NCI-H146 treated with DMSO at 0.1 percent for 48 hours (cell line): Measurements from ENCODE around the gene COX8C.
A peak's percentile ranks its signal among the peaks of the same experiment; 100 is the strongest.
"Not testable (repeated sequence)": the region's sequence is repeated elsewhere in the genome, so short reads cannot be mapped to it uniquely, and the experiment has no call there.

Experiments used
- DNase-seq: peaks from one replicate; lab custom pipeline; 2025; ENCODE audit not compliant: unreplicated experiment; lab: John Stamatoyannopoulos, UW

COX8C gene

DNA sequence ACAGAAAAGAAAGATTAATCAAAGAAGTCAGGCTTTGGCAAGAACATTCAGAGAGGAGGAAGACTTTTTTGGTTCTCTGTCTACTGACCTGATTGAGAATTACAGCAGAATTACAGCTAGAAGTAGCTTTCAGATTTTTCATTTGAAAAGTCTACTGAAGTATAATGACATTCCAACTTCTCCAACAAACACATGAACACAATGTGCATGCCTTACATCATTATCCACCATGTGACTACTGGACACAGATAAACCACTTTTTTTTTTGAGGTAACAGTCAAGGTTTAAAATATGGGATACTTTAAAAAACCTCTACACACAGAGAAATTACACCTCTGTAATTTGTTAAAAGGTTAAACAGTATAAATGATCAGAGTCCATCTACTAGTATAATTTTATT, 26.5 kb upstream of the COX8C start:
- no peak for DNase-seq

DNA sequence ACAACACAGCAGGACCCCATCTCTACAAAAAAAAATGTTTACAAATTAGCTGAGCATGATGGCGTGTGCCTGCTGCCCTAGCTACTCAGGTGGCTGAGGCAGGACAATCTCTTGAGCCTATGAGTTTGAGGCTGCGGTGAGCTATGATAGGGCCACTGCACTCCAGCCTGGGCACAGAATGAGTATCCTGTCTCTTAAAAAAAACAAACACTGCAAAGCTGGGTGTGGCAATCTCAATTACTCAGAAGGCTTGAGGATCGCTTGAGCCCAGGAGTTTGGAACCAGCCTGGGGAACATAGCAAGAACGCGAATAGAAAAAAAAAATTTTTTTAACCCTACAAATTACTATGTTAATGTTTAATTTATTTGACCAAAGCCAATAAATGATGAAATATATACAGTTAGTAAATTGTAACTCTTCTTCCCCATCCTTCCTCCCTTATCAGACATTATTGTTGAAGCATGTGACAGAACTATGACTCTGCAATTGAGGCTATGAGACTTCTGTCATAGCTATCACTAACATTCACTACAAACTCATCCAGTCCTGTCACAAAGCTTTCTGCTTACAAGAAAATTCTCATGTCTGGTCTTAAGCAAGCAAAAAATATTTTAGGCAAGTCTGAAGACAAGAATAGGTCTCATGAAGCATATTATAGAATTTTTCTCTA, 23.9 kb upstream of the COX8C start:
- DNase-seq: no peak

DNA sequence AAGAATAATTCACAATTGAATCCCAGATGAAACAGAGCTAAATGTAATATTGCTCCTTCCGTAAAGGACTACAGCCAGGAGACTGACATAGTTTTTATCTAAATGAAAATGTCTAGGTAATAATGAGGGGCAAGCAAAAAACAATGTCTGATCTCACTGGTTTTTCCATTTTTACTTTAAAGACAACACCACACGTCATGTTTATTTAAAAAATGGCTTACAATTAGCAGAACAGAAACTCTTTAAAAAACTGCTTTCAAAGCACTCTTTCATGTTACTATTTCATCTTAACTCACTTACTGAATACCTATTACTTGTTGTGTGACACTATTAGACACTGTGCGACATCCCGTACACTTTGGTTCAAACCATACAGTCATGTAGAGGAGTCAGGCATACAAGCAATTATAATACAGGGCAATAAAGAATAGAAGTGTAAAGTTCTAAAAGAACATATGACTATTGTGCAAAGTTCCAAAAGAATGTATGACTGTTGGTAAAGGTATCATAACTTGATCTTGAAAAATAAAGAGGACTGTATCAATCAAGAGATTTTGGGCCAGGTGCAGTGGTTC, 23.3 kb upstream of the COX8C start:
- DNase-seq: no peak

DNA sequence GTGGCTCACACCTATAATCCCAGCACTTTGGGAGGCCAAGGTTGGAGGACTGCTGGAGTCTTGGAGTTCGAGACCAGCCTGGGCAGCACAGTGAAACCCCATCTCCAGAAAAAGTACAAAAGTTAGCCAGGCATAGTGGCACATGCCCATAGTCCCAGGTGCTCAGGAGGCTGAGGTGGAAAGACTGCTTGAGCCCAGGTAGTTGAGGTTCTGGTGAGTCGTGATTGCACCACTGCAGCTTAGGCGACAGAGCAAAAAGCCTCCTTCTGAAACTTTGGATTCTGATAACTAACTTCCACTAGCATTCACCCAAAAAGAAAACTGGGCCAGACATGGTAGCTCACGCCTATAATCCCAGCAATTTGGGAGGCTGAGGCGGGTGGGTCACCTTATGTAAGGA, 20.8 kb upstream of the COX8C start:
- DNase-seq: no peak

DNA sequence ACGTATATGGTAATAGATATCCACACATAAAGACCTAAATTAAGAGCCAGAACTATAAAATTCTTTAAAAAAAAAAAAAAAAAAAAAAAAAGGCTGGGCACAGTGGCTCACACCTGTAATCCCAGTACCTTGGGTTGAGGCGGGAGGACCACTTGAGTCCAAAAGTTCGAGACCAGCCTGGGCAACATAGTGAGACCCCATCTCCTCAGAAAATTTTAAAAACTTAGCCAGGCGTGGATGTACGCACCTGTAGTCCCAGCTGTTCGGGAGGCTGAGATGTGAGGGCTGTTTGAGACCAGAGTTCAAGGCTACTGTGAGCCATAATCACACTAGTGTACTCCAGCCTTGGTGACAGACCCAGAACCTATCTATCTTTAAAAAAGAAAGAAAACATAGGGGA, 18.4 kb upstream of the COX8C start:
- no peak for DNase-seq

DNA sequence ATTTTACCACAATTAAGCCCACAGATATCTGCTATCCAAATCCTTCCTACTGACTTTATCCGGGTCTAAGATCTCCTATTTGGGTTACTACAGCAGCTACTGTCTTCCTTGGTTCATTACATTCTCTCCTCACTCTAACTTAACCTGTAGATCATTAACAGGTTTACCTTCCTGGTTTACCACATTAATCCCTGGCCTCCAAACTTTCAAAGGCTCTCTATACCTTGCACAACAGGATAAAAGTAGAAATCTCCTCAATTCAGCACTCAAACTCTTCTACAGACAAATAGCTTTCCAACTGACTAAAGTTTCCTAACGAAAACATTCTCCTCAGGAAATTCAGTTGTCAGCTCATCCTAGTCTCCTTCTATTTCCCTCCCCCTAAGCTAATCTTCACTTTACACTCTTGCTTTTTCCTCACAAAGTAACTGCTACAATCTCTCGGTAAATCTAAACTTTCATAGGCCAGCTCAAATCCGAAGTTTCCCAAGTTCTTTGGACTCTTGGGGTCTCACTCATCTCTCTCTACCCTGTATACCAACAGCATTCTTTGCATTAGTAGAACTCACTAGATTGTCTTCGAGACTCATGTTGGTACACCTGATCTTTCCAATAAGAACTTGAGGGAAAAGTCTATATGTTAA, 16.9 kb upstream of the COX8C start:
- no peak for DNase-seq

DNA sequence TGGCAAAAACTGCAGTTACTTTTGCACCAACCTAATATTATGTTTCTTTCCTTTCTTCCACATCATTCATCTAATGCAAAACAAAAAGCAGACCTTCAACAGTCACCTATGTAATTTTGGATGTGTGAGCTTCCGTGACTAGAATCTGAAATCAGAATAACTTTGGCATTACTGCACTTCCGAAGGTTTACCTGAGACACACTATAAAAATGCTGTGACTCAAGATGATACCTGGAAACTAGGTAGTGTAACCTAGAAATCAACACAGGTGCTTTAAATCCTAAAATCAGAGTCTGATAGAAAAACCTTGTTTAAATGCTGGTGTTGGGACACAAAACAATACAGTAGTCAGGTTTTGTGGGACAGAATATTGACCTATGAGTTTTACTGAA, 16.4 kb upstream of the COX8C start:
- DNase-seq: no peak

DNA sequence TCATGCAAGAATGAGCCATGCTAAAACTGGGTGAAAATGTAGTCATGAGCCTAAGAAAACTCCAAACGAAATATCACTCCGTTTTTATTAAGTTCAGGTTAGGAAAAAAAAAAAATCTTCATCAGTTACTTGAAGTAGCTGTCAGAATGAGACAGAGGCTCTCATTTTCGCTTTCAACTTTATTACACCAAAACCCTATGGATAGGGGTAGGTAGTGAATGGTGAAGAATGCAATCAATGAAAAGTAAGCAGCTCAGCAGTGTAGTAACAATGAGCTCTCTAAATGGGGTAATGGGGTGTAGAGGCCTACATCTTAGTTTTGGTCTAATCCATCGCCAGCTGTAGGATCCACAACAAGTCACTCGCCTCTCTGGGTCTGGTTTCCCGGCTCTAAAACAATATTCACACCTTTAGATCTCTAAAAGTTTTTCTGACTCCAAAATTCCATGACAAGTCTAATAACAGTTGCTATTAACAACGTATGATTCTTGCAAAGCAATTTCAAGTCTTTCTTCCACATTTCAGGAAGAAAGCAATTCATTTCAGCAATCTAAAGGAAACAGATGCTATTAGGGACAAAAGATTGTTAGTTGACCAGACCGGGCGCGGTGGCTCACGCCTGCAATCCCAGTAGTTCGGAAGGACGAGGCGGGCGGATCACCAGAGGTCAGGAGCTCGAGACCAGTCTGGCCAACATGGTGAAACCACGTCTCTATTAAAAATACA, 15.8 kb upstream of the COX8C start:
- DNase-seq: no peak

DNA sequence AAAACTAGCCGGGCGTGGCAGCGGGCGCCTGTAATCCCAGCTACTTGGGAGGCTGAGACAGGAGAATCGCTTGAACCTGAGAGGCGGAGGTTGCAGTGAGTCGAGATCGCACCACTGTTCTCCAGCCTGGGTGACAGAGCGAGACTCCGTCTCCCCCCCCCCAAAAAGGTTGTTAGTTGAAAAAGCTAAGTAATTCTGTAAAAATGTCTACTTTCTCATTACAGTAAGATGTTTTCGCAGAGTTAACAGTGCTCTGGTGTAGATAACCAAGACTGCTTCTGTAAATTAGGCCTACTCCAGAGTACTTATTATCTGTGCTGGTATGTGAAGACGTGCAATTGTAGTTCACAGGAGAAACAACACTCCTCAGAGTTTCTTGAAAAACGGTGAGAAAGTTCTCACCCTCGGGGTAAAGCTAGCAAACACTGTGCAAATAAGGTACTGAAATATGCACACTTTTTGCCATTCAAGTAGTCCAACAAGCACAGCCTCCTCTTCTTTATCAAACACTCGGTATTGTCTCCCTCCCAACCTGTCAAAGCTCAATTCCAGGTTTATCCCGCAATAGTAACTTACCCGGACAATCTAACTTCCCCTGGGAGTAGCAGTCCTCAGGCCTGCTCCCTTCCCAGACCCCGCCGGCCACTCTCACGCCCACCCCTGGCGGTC, 15.1 kb upstream of the COX8C start:
- DNase-seq: no peak

DNA sequence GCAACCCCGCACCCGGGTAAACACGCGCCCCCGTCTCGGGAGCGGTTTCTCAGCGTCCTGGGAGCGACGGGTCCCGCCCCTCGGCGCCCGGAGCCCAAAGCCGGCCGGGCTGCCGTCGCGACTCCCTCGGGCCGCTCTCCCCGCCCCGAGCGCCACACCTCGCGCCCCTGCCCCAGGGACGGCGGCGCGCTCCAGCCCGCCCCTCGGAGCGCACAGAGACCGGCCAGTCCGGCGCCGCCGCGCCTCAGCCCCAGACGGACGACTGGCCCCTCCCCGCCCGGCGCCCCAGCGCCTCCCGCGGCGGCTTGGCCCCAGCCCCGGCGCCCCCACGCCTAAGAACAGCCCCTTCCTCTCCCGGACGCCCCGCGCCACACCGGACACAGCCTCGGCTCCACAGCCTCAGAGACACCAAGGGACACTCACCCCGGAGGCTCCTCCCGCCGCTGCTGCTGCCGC, 14.6 kb upstream of the COX8C start:
- DNase-seq: peak; percentile 1

DNA sequence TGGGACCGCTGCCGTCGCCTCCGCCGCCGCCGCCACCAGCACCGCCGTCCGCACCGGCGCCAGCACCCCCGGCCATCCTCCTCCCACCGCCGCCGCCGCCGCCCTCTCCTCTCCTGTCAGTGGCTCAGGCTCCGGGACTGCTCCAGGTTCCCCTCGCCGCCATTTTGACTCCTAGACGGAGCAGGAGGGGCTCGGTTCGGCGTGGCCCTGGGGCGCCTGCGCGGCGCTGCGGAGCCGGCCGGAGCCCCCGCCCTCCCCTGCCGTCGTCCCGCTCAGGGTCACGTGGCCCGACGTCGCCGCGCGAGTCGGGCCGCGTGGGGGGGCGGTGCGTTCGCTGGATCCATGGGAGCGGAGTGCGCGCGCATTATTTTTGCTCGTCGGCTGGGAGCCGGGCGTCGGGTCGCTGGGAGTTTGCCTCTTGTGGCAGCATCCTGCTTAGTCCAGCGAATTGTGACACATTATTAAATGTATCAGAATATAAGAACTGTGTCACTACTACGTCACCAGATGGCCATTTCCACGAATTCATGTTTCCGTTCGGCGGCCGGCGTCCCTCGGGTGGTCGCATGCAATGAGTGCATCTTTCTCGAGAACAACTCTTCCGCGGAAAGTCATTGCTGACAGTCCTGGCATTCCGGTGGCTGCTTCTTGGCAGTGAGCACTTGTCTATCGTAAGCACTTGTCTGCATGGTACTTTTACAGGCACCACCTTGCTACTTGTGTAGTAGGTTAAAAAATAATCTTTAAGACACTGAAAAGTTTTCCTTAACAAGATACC, 13.9 kb upstream of the COX8C start, which contains the start of gene BTBD7:
Gene BTBD7, minus strand, starts transcription at position 184 of the 778 bp plus-strand sequence. CDS start 36,985 bp downstream, outside the sequence.
- DNase-seq: peak; percentile 62

DNA sequence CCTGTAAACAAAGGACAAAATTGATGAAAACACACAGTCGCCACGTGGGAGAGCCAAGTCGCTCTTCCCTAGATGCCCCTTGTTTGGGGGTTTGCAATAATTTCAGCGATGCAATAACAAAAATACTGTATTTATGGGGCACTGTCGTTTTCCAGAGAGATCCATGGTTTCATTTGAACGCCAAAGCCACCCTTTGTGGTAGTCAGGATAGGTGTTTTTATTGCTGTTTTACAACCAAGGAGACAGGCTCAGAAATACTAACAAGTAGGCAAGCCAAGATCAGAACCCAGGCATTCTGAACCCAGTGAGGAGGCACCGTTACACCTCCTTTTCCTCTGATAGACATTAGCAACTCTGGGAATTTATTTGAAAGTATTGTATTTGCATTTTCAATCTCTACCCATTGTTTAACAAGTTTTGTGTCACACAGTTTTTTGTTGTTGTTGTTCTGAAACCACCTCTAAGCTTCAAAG, 13.3 kb upstream of the COX8C start:
- no peak for DNase-seq

DNA sequence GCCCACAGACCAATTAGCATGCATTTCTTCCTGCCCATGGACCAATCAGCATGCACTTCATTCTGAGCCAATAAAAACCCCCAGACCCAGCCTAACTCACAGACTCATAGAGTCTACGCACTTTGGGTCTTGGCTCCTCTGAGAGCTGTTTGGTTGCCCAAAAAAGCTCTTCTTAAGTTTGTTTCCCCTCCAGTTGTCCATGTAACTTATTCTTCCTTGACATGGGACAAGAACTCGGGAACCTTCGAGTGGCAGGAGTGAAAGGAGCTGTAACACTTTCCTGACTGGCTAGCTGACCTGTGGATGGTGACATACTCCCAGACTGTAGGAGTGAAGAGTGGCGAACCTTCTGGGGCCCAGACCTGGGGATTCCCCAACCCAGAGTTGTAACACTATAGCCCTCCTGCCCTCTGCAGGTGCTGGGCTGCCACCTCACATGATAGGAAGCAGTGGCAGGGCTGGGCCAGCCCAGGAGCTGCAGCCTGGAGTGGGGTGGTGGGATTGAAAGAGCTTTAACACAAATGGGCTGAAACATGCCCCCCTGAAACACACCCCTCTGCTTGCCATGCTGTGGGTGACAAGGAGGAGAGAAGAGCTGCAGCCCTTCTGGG, 9.7 kb upstream of the COX8C start:
- DNase-seq: no peak

DNA sequence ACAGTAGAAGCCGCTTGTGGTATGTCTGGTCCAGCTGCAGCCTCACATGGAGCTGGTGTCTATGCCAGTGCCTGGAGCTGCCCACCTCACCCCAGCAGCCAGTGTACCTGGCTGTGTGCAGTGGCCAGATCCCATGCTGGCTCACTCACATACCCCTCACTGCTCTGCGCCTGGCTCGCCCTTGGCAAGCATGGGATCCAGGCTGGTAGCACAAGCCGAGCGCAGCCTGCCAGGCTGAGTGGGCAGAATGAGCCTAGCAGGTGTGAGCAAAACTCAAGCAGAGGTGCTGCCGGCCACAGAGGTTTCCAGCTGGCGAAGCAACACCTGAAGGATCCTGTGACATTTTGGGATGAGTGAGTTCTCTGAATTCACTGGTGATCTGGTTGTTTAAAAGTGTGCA, 9.1 kb upstream of the COX8C start:
- no peak for DNase-seq

DNA sequence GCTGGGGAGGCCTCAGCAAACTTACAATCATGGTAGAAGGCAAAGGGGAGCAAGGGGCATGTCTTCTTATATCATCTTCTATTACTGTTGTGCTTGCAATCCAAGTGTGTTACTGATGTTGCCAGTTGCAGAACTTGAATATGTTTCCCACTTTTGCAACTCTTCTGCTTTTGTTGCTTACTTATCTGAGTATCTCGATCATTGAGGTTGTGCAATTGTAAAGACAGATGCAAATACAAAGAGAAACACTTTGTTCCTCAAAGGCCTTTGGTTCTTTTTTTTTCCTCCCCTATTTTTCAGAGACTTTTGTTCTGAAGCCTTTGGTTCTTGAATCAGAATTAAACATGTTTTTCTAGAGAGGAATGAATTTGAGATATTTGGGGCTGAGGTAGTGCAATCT, 3.7 kb upstream of the COX8C start:
- no peak for DNase-seq

DNA sequence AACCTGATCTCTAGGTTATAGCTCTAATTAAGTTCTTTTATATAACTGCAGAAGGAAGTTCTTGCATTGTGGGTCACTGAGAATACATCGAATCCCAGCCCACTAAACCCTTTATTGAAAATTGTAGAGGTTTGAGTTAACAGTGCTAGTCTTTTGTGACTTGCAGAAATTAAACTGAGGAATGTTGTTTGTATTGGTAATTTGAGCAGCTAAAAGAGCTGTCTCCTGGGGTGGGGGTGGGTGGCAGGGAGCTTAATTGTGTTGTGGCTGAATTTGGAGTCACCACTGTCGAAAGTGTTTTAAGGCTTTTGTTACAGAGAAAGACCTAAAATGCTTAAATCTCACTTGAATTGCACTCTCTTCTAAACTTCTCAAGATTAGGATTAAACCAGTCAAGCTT, 3.2 kb upstream of the COX8C start:
- peak; percentile 31 for DNase-seq

DNA sequence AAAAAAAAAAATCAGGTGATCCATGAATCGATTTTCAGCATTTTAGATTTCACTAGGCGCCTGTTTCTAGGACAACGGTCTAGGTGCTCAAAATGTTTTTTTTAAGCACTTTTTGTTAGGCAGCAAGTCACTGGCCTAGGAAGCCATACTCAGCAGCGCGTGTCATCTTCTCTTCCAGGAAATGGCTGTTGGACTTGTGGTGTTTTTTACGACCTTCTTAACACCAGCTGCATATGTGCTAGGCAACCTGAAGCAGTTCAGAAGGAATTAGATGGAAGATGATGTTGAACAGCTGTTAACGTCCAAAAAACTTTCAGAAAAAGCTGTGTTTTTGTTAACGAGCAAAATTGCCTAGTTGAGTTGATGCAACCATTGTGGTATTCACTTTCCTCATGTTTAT, 868 bp downstream of the COX8C start:
- no peak for DNase-seq

DNA sequence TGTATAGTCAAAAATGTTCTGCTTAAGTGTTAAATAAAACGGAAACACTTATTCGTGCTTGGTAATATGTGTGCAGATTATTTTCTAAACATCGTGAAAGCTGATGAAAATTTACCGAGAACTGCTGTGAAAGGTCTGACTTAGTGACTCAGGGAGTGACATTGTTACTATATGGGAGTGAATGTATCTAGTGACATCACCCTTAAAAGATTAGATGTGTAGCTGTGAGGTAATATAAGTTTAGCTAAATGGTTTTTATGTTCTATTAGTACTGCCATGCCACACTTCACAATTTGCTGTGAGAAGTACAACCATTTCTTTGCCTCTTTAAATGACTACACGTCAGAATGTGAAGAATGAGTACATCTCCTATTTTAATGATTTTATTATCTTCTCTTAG, 1.3 kb downstream of the COX8C start:
- DNase-seq: no peak

DNA sequence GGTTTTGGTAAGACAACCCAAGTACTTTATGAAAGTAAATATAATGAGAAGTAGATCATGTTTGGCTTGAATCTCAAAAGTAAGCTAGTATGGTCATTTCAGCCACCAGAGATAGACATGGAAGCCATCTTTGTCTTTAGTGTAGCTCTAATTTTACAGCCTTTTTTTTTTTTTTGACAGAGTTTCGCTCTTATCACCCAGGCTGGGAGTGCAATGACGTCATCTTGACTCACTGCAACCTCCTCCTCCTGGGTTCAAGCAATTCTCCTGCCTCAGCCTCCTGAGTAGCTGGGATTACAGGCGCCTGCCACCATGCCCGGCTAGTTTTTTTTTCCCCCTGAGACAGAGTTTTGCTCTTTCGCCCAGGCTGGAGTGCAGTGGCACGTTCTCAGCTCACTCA, 7.9 kb downstream of the COX8C start:
- not testable (repeated sequence) for DNase-seq
